HEK293 (cell line): ENCODE results near the gene AKR1C3.

Experiments used
- CTCF ChIA-PET: fragments of 350-600 bp; formaldehyde crosslinking; extraction: SDS; loops from one replicate; lab custom pipeline; 2021; ENCODE audit warnings: antibody characterized with exemption; lab: Yijun Ruan, JAX
- POLR2A ChIA-PET: fragments of 300-600 bp; formaldehyde crosslinking; extraction: SDS; loops from one replicate; lab custom pipeline; 2020; ENCODE audit warnings: antibody characterized with exemption, inconsistent platforms; lab: Yijun Ruan, JAX
- H3K27ac ChIP-seq: fragments of 200-500 bp; sonication (Bioruptor generic); 2 replicates; pipeline ENCODE4 v1.5.1; 2014; ENCODE audit warnings: low read depth, low read length, control low read depth, inconsistent platforms; ENCODE audit errors: extremely low read depth
- H3K36me3 ChIP-seq, 2 experiments: fragments of 200-500 bp in 1 of 2; sonication (Bioruptor generic) in 1 of 2; 1 replicate in 1 of 2; 2 replicates in 1 of 2; pipeline ENCODE4 v1.5.1; 2014 to 2017; ENCODE audit warnings: inconsistent platforms in 2 of 2, low read length in 2 of 2; ENCODE audit not compliant: control insufficient read depth in 2 of 2, insufficient read depth in 1 of 2
- H3K4me1 ChIP-seq: fragments of 200-500 bp; sonication (Bioruptor generic); 2 replicates; pipeline ENCODE4 v1.5.1; 2014; ENCODE audit warnings: mild to moderate bottlenecking, low read length, inconsistent platforms; ENCODE audit not compliant: control insufficient read depth, insufficient read depth
- H3K4me3 ChIP-seq: 2 replicates; pipeline ENCODE4 v1.5.1; 2011; ENCODE audit warnings: low read depth, mild to moderate bottlenecking, control low read depth, low read length, moderate library complexity
- H3K9me3 ChIP-seq: fragments of 200-500 bp; sonication (Bioruptor generic); 2 replicates; pipeline ENCODE4 v1.5.1; 2014; ENCODE audit warnings: low read depth, low read length, inconsistent platforms; ENCODE audit not compliant: control insufficient read depth, insufficient read depth
- EGR2 ChIP-seq: fragments of 450-650 bp; formaldehyde crosslinking; IDR thresholded peaks from 2 replicates; pipeline ENCODE4 v1.5.1; 2016; ENCODE audit warnings: low read depth, missing biosample characterization, missing genetic modification characterization
- HOXC10 ChIP-seq: sonication (generic); formaldehyde crosslinking; IDR thresholded peaks from 2 replicates; pipeline ENCODE4 v1.8.1; 2023; ENCODE audit warnings: mild to moderate bottlenecking, missing genetic modification reagents
- KLF9 ChIP-seq: fragments of 450-650 bp; formaldehyde crosslinking; IDR thresholded peaks from 2 replicates; pipeline ENCODE4 v1.5.1; 2016; ENCODE audit warnings: missing biosample characterization, missing genetic modification characterization, low read depth
- PATZ1 ChIP-seq: fragments of 450-650 bp; formaldehyde crosslinking; IDR thresholded peaks from 2 replicates; pipeline ENCODE4 v1.5.1; 2016; ENCODE audit warnings: missing biosample characterization, missing genetic modification characterization
- PRDM2 ChIP-seq: fragments of 450-650 bp; formaldehyde crosslinking; IDR thresholded peaks from 2 replicates; pipeline ENCODE4 v1.5.1; 2016; ENCODE audit warnings: missing biosample characterization, missing genetic modification characterization, borderline replicate concordance
- SP3 ChIP-seq: fragments of 450-650 bp; formaldehyde crosslinking; IDR thresholded peaks from 2 replicates; pipeline ENCODE4 v1.5.1; 2016; ENCODE audit warnings: missing biosample characterization, missing genetic modification characterization
- ZBTB21 ChIP-seq: fragments of 450-650 bp; formaldehyde crosslinking; IDR thresholded peaks from 2 replicates; pipeline ENCODE4 v1.5.1; 2017; ENCODE audit warnings: missing biosample characterization, missing genetic modification characterization
- ZNF121 ChIP-seq: fragments of 450-650 bp; formaldehyde crosslinking; IDR thresholded peaks from 2 replicates; pipeline ENCODE4 v1.5.1; 2016; ENCODE audit warnings: missing biosample characterization, missing genetic modification characterization
- ZNF19 ChIP-seq: fragments of 450-650 bp; formaldehyde crosslinking; IDR thresholded peaks from 2 replicates; pipeline ENCODE4; 2016; ENCODE audit warnings: missing biosample characterization, missing genetic modification characterization, low read depth
- ZNF26 ChIP-seq: fragments of 450-650 bp; formaldehyde crosslinking; IDR thresholded peaks from 2 replicates; pipeline ENCODE4 v1.5.1; 2016; ENCODE audit warnings: missing biosample characterization, missing genetic modification characterization
- ZNF266 ChIP-seq: fragments of 450-650 bp; formaldehyde crosslinking; IDR thresholded peaks from 2 replicates; pipeline ENCODE4 v1.5.1; 2016; ENCODE audit warnings: missing biosample characterization, missing genetic modification characterization, low read depth
- ZNF341 ChIP-seq: fragments of 450-650 bp; formaldehyde crosslinking; IDR thresholded peaks from 2 replicates; pipeline ENCODE4; 2016; ENCODE audit warnings: low read depth, missing biosample characterization, missing genetic modification characterization
- ZNF501 ChIP-seq: fragments of 450-650 bp; formaldehyde crosslinking; IDR thresholded peaks from 2 replicates; pipeline ENCODE4 v1.5.1; 2016; ENCODE audit warnings: missing biosample characterization, missing genetic modification characterization
- ZNF629 ChIP-seq: fragments of 450-650 bp; formaldehyde crosslinking; IDR thresholded peaks from 2 replicates; pipeline ENCODE4 v1.5.1; 2017; ENCODE audit warnings: missing biosample characterization, missing genetic modification characterization
- ZNF660 ChIP-seq: fragments of 450-650 bp; IDR thresholded peaks from 2 replicates; pipeline ENCODE4 v1.5.1; 2018; ENCODE audit warnings: missing biosample characterization, mild to moderate bottlenecking, missing genetic modification characterization
- ZNF707 ChIP-seq: fragments of 450-650 bp; formaldehyde crosslinking; IDR thresholded peaks from 2 replicates; pipeline ENCODE4 v1.5.1; 2016; ENCODE audit warnings: missing biosample characterization, missing genetic modification characterization
- ZNF76 ChIP-seq: fragments of 450-650 bp; formaldehyde crosslinking; IDR thresholded peaks from 2 replicates; pipeline ENCODE4; 2016; ENCODE audit warnings: low read depth, missing biosample characterization, missing genetic modification characterization, borderline replicate concordance
- ZNF830 ChIP-seq: fragments of 450-650 bp; IDR thresholded peaks from 2 replicates; pipeline ENCODE4 v1.5.0; 2018; ENCODE audit warnings: missing biosample characterization, missing genetic modification characterization, low read depth, mild to moderate bottlenecking, moderate library complexity

The AKR1C3 gene

GRCh38 chr10:5076615-5077014, 17.6 kb upstream of the AKR1C3 start:
- Histone ChIP-seq H3K36me3 (no peaks in the 10 kb centered on the region), H3K4me3 (no peak overlapping the region), H3K9me3 (no peaks in the 10 kb centered on the region), H3K27ac (no peak overlapping the region), H3K4me1 (peaks cover 4% of the 10 kb centered on the region; the same call in 1 of the 2 replicates)
- POLR2A ChIA-PET, result no interaction called here
- TF ChIP-seq ZNF76 (no peak), ZNF26 (tag by site-specific recombination) (no peak), ZNF707 (tag by site-specific recombination) (no peak), KLF9 (tag by site-specific recombination) (no peak), HOXC10 (CRISPR knock-in tag) (no peak), ZNF341 (tag by site-specific recombination) (no peak), ZNF501 (tag by site-specific recombination) (no peak), ZNF19 (tag by site-specific recombination) (no peak), SP3 (tag by site-specific recombination) (no peak), PRDM2 (tag by site-specific recombination) (no peak), ZNF830 (tag by site-specific recombination) (no peak), ZBTB21 (tag by site-specific recombination) (no peak), ZNF629 (tag by site-specific recombination) (no peak), PATZ1 (no peak), ZNF660 (tag by site-specific recombination) (no peak), ZNF121 (tag by site-specific recombination) (no peak), ZNF266 (tag by site-specific recombination) (no peak), EGR2 (tag by site-specific recombination) (no peak)
- CTCF ChIA-PET, result interaction anchor here (0.7 kb wide), 1 partner anchor 359 kb away, joined by 3 read pairs; no protein-coding TSS in a partner anchor
